Myocyte (in vitro differentiated cells): ENCODE results near the gene CACNA2D1. TPM values are rescaled to one million over a fixed set of nuclear protein-coding genes. Genes with fewer than 3 reads are reported as not detected.

Source experiments
- DNase-seq: peaks from one replicate; pipeline ENCODE4 v3.0.0-alpha.2; 2012; ENCODE audit warnings: low read depth
- total RNA-seq: library from RNA; depleted of rRNA; stranded (reverse); fragments of >200 nt; gene quantifications from 2 replicates; pipeline ENCODE4 v1.2.3, GENCODE V29; 2014

CACNA2D1 gene
- total RNA-seq, 1 donor from 2014 or later: 231 TPM

GRCh38 chr7:82230811-82231581 is 212.6 kb downstream of the CACNA2D1 start:
- no peak for DNase-seq

GRCh38 chr7:82229164-82229563 is 214.4 kb downstream of the CACNA2D1 start:
- DNase-seq: peak; percentile 27

- no peak for DNase-seq
Observed at GRCh38 chr7:82226191-82226590, 217.4 kb downstream of the CACNA2D1 start.

GRCh38 chr7:82224529-82224928 is 219.0 kb downstream of the CACNA2D1 start:
- no peak for DNase-seq

- DNase-seq: no peak
Observed at GRCh38 chr7:82223580-82223979, 220.0 kb downstream of the CACNA2D1 start.

GRCh38 chr7:82221152-82221674 is 222.4 kb downstream of the CACNA2D1 start:
- peak; percentile 23 for DNase-seq

GRCh38 chr7:82212466-82212865 is 231.1 kb downstream of the CACNA2D1 start:
- no peak for DNase-seq

- no peak for DNase-seq
Observed at GRCh38 chr7:82211333-82211732, 232.2 kb downstream of the CACNA2D1 start.

- DNase-seq: no peak
Observed at GRCh38 chr7:82210416-82211184, 233.0 kb downstream of the CACNA2D1 start.

GRCh38 chr7:82209179-82209747 is 234.3 kb downstream of the CACNA2D1 start:
- no peak for DNase-seq

GRCh38 chr7:82204694-82205093 is 238.9 kb downstream of the CACNA2D1 start:
- DNase-seq: peak; percentile 95

- DNase-seq: no peak
Observed at GRCh38 chr7:82202965-82203364, 240.6 kb downstream of the CACNA2D1 start.

GRCh38 chr7:82202107-82202506 is 241.5 kb downstream of the CACNA2D1 start:
- DNase-seq: no peak

- no peak for DNase-seq
Observed at GRCh38 chr7:82200601-82201000, 243.0 kb downstream of the CACNA2D1 start.

- DNase-seq: peak; percentile 63
Observed at GRCh38 chr7:82194016-82194643, 249.4 kb downstream of the CACNA2D1 start.

- no peak for DNase-seq
Observed at GRCh38 chr7:82188636-82189035, 254.9 kb downstream of the CACNA2D1 start.

- DNase-seq: no peak
Observed at GRCh38 chr7:82185443-82185842, 258.1 kb downstream of the CACNA2D1 start.

- DNase-seq: no peak
Observed at GRCh38 chr7:82183634-82184033, 259.9 kb downstream of the CACNA2D1 start.

- no peak for DNase-seq
Observed at GRCh38 chr7:82179311-82179710, 264.3 kb downstream of the CACNA2D1 start.

- DNase-seq: no peak
Observed at GRCh38 chr7:82175319-82175718, 268.3 kb downstream of the CACNA2D1 start.

- DNase-seq: no peak
Observed at GRCh38 chr7:82173400-82174021, 270.1 kb downstream of the CACNA2D1 start.
